Adrenal gland (tissue), 12 donors: ENCODE results near the gene CES2. TPM values are rescaled to one million over a fixed set of nuclear protein-coding genes. Genes with fewer than 3 reads are reported as not detected.

Source experiments
- DNase-seq, 7 donors: peaks; one replicate each; pipeline ENCODE4 v3.0.0-alpha.2; 2019 to 2020
- H3K27ac ChIP-seq, 5 donors: fragments of 200-600 bp; sonication (generic) in 4 of 5; 1 replicate in 3 of 5; 2 replicates in 2 of 5; pipeline versions ENCODE4 v1.5.1 to v1.8.0; 2016 to 2020; ENCODE audit warnings: mild to moderate bottlenecking in 1 of 5
- H3K27me3 ChIP-seq: fragments of 200-600 bp; 2 replicates; pipeline ENCODE4 v1.8.0; 2021
- H3K36me3 ChIP-seq, 2 donors: fragments of 200-600 bp; replicated peaks in 1 of 2; 1 replicate in 1 of 2; 2 replicates in 1 of 2; pipeline versions ENCODE4 v1.5.1 to v1.8.0; 2018 to 2022
- H3K4me1 ChIP-seq, 2 donors: fragments of 200-600 bp; replicated peaks in 1 of 2; 1 replicate in 1 of 2; 2 replicates in 1 of 2; pipeline versions ENCODE4 v1.5.1 to v1.8.0; 2018 to 2021
- H3K4me3 ChIP-seq, 4 donors: fragments of 200-600 bp; sonication (generic) in 3 of 4; one replicate each; pipeline ENCODE4 v1.5.1; 2016 to 2018
- H3K9me3 ChIP-seq, 3 donors: fragments of 200-600 bp; sonication (generic) in 1 of 3; replicated peaks in 1 of 3; 1 replicate in 2 of 3; 2 replicates in 1 of 3; pipeline versions ENCODE4 v1.5.1 to v1.8.0; 2016 to 2021
- CTCF ChIP-seq, 6 experiments: fragments of 450-650 bp in 4 of 6; fragments of 200-600 bp in 2 of 6; sonication (generic) in 1 of 6; IDR thresholded peaks; 1 replicate in 5 of 6; 2 replicates in 1 of 6; pipeline versions ENCODE4 v1.5.1 to v1.8.0; 2016 to 2021; ENCODE audit warnings: antibody characterized with exemption in 6 of 6, mild to moderate bottlenecking in 2 of 6, moderate library complexity in 1 of 6
- POLR2A ChIP-seq, 2 donors: fragments of 450-650 bp; IDR thresholded peaks; one replicate each; pipeline ENCODE4 v1.6.1; 2017; ENCODE audit warnings: antibody characterized with exemption in 2 of 2, mild to moderate bottlenecking in 2 of 2, moderate library complexity in 1 of 2
- WGBS, 4 donors: extraction: QIAGEN DNeasy Blood & Tissue Kit in 2 of 4; methylation state at CpG; one replicate each; pipeline versions ENCODE4 v1.1.5 to v1.1.7; 2013 to 2017; 5-methylcytosine and 5-hydroxymethylcytosine counted together
- intact Hi-C, 2 donors: fragments of 100-400 bp; cut with DNase I; formaldehyde crosslinking; loops; one replicate each; pipeline versions ENCODE4 v1.14.1 to v1.15.0; 2022 to 2023
- polyA plus RNA-seq, 3 donors: library from polyadenylated mRNA; stranded (reverse); fragments of 200-250 nt in 2 of 3; fragments of 350-450 nt in 1 of 3; fragmentation: Illumina TruSeq in 1 of 3; extraction: RNeasy Lipid Tissue Mini Kit (QIAGEN cat#74804) in 1 of 3; gene quantifications; one replicate each; pipeline ENCODE4 v1.2.3, GENCODE V29; 2013 to 2014
- total RNA-seq, 9 donors: library from RNA; depleted of rRNA in 4 of 9; stranded (reverse); fragments of >200 nt in 4 of 9; fragments of 120-200 nt in 1 of 9; fragmentation: NEBNext Ultra II Directional in 1 of 9; extraction: Animal tissue kit (Norgen Biotek cat#: 25700) in 1 of 9; gene quantifications; one replicate each; pipeline versions ENCODE4 v1.1.0 to v1.2.4, GENCODE V29; 2013 to 2023
- donor health status: healthy with polysubstance abuse.
- donor health status: Bipolar disorder and iron deficiency.
- donor health status: DM: yes; HTN: yes; CAD: no.
- donor health status: DM: no; HTN: no; CAD: no.
- donor health status: DM: no; HTN: no; CAD: no.
- donor health status: DM: yes; HTN: yes; CAD: no.

The CES2 gene
- total and polyA plus RNA-seq, 12 donors, result 25.6 to 133 (median 85.3) TPM

DNA sequence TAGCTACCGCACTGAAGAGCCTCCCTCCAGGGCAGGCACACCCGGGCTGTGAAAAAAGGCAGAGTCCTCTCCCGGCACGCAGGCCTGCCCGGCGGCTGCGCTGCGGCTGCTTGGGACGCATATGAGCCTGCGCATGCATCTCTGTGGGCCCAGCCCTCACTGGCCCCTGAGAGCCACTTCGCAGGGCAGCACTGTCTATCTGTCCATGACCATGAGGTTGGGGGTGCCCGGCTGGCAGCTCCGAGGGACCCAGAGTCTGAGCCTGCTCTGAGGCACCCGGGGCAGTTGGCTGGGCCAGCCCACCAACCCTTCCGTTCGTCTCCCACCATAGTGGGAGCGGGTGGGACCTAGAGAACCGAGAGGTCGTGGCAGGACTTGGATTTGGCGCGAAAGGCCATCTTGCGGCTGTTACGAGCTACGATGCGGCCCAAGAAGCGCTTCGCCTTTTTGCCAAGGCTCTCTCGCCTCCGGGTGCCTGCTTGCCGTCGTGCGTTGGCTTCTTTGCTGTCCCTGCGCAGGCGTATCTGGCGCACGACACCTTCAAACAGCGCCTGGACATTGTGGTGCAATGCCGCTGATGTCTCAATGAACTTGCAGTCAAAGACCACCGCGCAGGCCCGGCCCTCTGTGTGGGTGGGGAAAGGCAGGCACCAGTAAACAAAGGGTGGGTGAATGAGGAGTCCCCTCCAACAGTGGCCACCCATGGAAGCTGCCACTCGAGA is 13.4 kb upstream of the CES2 start:
- no peak for DNase-seq
- Histone ChIP-seq H3K27ac (no peak overlapping the region), H3K4me1 (peaks cover 22 to 23% of the 10 kb centered on the region in 2 donors), H3K27me3 (no peaks in the 10 kb centered on the region), H3K9me3 (no peaks in the 10 kb centered on the region), H3K4me3 (no peak overlapping the region), H3K36me3 (no peaks in the 10 kb centered on the region)
- TF ChIP-seq CTCF (IDR thresholded peaks at IDR 0.05) (no peak), POLR2A (IDR thresholded peaks at IDR 0.05) (no peak)
- WGBS, 4 donors, result 77 to 92% (median 83%) methylated on average over 27 to 42 of the region's 42 CpGs
- intact Hi-C loops, result no loop called here

DNA sequence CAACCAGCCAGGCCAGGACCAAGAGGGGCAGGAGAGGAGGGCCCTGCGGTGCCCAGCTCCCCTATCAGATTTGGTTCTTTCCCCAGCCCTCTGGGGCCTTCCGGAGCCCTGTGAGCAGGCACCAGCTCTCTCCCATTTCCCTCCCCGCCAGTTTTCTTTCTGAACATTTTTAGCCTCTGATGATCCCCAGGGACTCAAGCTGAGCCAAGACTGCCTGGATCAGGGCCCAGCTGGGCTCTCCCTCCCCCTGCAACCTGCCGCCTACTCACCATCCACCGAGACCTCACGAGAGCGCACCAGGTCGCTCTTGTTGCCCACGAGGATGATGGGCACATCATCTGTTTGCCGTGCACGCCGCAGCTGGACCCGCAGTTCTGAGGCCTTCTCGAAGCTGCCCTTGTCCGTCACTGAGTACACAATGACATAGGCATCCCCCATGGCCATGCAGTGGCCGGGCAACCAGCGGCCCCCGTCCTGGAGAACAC is 12.0 kb upstream of the CES2 start:
- no peaks in the 10 kb centered on the region for H3K36me3 ChIP-seq
- 33 to 62% (median 47%) methylated on average over 3 to 18 of the region's 18 CpGs for WGBS, 4 donors
- no peaks in the 10 kb centered on the region for H3K9me3 ChIP-seq
- intact Hi-C loops, result no loop called here
- peaks cover 23 to 31% of the 10 kb centered on the region in 2 donors for H3K4me1 ChIP-seq
- TF ChIP-seq CTCF (IDR thresholded peaks at IDR 0.05) (no peak), POLR2A (IDR thresholded peaks at IDR 0.05) (peak in 1 of 2 donors; percentile 26)
- H3K27me3 ChIP-seq, result no peaks in the 10 kb centered on the region
- H3K4me3 ChIP-seq, result peak overlapping the region in 1 of 4 donors; percentile 58
- H3K27ac ChIP-seq, result peak overlapping the region in 4 of 5 donors; percentile 58 to 82 (median 64)
- peak; percentile 67 to 88 (median 84) for DNase-seq

GRCh38 chr16:66923866-66924265 is 11.4 kb upstream of the CES2 start:
- DNase-seq, result peak in 1 of 7 donors; percentile 49
- H3K27ac ChIP-seq, result peak overlapping the region in 3 of 5 donors; percentile 37 to 82 (median 58)

More at GRCh38 chr16:66923866-66924265, 11.4 kb upstream of the CES2 start:
- H3K27me3 ChIP-seq, result no peaks in the 10 kb centered on the region
- TF ChIP-seq POLR2A (IDR thresholded peaks at IDR 0.05) (no peak), CTCF (IDR thresholded peaks at IDR 0.05) (no peak)
- 55 to 82% (median 75%) methylated on average over 3 of the region's 3 CpGs for WGBS, 4 donors
- H3K9me3 ChIP-seq, result no peaks in the 10 kb centered on the region
- H3K4me3 ChIP-seq, result peak overlapping the region in 1 of 4 donors; percentile 58
- peaks cover 28 to 34% of the 10 kb centered on the region in 2 donors for H3K4me1 ChIP-seq
- intact Hi-C loops, result no loop called here
- H3K36me3 ChIP-seq, result no peaks in the 10 kb centered on the region
